ENCODE data around the gene HORMAD2.
A peak's percentile ranks its signal among the peaks of the same experiment; 100 is the strongest.

DNA sequence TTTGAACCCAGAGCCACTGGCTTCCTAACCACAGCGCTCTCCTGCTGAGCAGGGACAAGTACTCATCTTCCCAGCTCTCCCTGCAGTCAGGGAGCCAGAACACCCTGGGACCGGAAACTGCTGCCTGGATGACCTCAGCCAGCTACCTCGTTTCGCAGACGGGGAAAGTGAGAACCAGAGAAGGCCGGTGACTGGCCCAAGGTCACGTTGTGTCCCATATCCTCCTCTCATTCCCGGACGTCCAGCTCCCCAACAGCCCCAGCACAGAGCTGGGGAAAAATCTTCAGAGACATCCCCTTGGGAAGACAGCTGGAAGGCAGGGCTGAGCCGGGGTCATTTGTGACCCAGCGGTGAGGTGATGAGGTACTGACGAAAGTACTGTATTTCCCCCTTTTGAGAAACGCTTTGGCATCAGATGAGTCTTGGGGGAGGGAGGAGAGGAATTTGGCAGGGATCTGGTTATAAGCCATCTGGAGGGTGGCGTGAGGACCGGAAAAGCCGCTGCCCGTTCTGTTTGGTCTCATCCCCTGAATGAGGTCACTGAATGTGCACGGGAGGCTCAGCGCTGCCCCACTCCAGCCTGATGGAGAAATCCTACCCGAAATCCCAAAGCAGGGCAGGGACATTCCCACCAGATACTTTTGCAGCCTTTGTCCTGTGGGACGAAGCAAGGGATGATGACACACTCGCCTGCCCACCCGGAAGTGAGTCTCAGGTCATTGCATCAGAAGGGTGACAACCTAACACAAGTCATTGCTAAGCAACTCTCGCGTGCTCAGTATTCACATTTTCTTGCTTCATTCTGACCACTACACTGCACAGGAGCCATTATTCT is 125.2 kb downstream of the HORMAD2 start:
- TF ChIP-seq RAD21 (IDR thresholded peaks at IDR 0.05; ENCODE audit: low read length): no peak
- no peak for TF ChIP-seq POLR2AphosphoS5 (IDR thresholded peaks at IDR 0.05; ENCODE audit: low read depth, low read length)
- TF ChIP-seq, protein P1, sequence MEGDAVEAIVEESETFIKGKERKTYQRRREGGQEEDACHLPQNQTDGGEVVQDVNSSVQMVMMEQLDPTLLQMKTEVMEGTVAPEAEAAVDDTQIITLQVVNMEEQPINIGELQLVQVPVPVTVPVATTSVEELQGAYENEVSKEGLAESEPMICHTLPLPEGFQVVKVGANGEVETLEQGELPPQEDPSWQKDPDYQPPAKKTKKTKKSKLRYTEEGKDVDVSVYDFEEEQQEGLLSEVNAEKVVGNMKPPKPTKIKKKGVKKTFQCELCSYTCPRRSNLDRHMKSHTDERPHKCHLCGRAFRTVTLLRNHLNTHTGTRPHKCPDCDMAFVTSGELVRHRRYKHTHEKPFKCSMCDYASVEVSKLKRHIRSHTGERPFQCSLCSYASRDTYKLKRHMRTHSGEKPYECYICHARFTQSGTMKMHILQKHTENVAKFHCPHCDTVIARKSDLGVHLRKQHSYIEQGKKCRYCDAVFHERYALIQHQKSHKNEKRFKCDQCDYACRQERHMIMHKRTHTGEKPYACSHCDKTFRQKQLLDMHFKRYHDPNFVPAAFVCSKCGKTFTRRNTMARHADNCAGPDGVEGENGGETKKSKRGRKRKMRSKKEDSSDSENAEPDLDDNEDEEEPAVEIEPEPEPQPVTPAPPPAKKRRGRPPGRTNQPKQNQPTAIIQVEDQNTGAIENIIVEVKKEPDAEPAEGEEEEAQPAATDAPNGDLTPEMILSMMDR (IDR thresholded peaks at IDR 0.05): no peak
- no peak for TF ChIP-seq IRF3 (IDR thresholded peaks at IDR 0.05; ENCODE audit: low read depth, low read length)
- TF ChIP-seq, protein P2, sequence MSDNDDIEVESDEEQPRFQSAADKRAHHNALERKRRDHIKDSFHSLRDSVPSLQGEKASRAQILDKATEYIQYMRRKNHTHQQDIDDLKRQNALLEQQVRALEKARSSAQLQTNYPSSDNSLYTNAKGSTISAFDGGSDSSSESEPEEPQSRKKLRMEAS (IDR thresholded peaks at IDR 0.05; ENCODE audit: low read depth): peak; percentile 50
- peak; percentile 57; the same call in 1 of the 2 replicates for TF ChIP-seq RXRA (IDR thresholded peaks at IDR 0.05; ENCODE audit: borderline replicate concordance, low read depth)
- no peak for TF ChIP-seq FOXJ3 (CRISPR knock-in tag; IDR thresholded peaks at IDR 0.05)
- no peak for TF ChIP-seq YY1 (IDR thresholded peaks at IDR 0.05; ENCODE audit: low read depth)
- no peak for TF ChIP-seq TAF1 (IDR thresholded peaks at IDR 0.05; ENCODE audit: borderline replicate concordance, low read depth, low read length)
